ENCODE measurements around the gene ARHGEF3.

The ARHGEF3 gene

GRCh38 chr3:56806407-56806806, 4.7 kb upstream of the ARHGEF3 start:
- no peak overlapping the region for H3K4me3 ChIP-seq (ENCODE audit: low read length in 2 of 2)
- no peak overlapping the region for H3K9ac ChIP-seq (ENCODE audit: low read length in 2 of 2)
- H3K4me1 ChIP-seq (ENCODE audit: control insufficient read depth, insufficient read depth, low read length) = peaks cover 10% of the 10 kb centered on the region
- H3K27ac ChIP-seq (ENCODE audit: low read length) = no peak overlapping the region
- H3K9me3 ChIP-seq (ENCODE audit: control insufficient read depth in 2 of 2, low read length in 2 of 2) = no peaks in the 10 kb centered on the region
- H3K27me3 ChIP-seq (ENCODE audit: control insufficient read depth in 1 of 2, insufficient read depth in 2 of 2, low read length in 2 of 2) = no peaks in the 10 kb centered on the region
- no peaks in the 10 kb centered on the region for H3K36me3 ChIP-seq (ENCODE audit: control insufficient read depth in 2 of 2, insufficient read depth in 2 of 2, low read length in 2 of 2)

GRCh38 chr3:56802790-56803189, 1.0 kb upstream of the ARHGEF3 start:
- no peak overlapping the region for H3K27ac ChIP-seq (ENCODE audit: low read length)
- no peaks in the 10 kb centered on the region for H3K36me3 ChIP-seq (ENCODE audit: control insufficient read depth in 2 of 2, insufficient read depth in 2 of 2, low read length in 2 of 2)
- no peaks in the 10 kb centered on the region for H3K9me3 ChIP-seq (ENCODE audit: control insufficient read depth in 2 of 2, low read length in 2 of 2)
- H3K27me3 ChIP-seq (ENCODE audit: control insufficient read depth in 1 of 2, insufficient read depth in 2 of 2, low read length in 2 of 2) = no peaks in the 10 kb centered on the region
- H3K4me3 ChIP-seq (ENCODE audit: low read length in 2 of 2) = no peak overlapping the region
- no peak overlapping the region for H3K9ac ChIP-seq (ENCODE audit: low read length in 2 of 2)
- H3K4me1 ChIP-seq (ENCODE audit: control insufficient read depth, insufficient read depth, low read length) = peaks cover 19% of the 10 kb centered on the region

DNA sequence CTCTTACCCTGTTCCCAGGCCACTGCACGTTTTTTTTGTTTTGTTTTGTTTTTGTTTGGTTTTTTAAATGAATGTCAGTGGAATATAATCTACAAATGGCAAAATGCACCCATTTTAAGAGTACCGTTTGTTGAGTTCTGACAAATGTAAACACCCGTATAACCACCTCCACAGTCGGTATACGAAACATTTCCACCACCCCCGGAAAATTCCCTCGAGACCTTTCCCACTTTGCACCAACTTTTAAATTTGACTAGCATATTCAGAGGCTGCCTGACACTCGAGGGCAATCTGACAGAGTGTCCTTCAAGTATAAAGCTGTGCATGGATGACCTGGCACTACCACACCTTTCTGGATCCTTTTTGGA, 613 bp upstream of the ARHGEF3 start:
- H3K27me3 ChIP-seq (ENCODE audit: control insufficient read depth in 1 of 2, insufficient read depth in 2 of 2, low read length in 2 of 2) = no peaks in the 10 kb centered on the region
- no peak overlapping the region for H3K9ac ChIP-seq (ENCODE audit: low read length in 2 of 2)
- no peak overlapping the region for H3K27ac ChIP-seq (ENCODE audit: low read length)
- H3K4me3 ChIP-seq (ENCODE audit: low read length in 2 of 2) = peak overlapping the region; percentile 86 to 89
- H3K4me1 ChIP-seq (ENCODE audit: control insufficient read depth, insufficient read depth, low read length) = peaks cover 19% of the 10 kb centered on the region
- no peaks in the 10 kb centered on the region for H3K9me3 ChIP-seq (ENCODE audit: control insufficient read depth in 2 of 2, low read length in 2 of 2)
- no peaks in the 10 kb centered on the region for H3K36me3 ChIP-seq (ENCODE audit: control insufficient read depth in 2 of 2, insufficient read depth in 2 of 2, low read length in 2 of 2)

GRCh38 chr3:56800832-56801661, 702 bp downstream of the ARHGEF3 start:
- peaks cover 23% of the 10 kb centered on the region for H3K4me1 ChIP-seq (ENCODE audit: control insufficient read depth, insufficient read depth, low read length)
- H3K27ac ChIP-seq (ENCODE audit: low read length) = no peak overlapping the region

GRCh38 chr3:56800130-56800831, 1.5 kb downstream of the ARHGEF3 start:
- Histone ChIP-seq H3K4me1 (ENCODE audit: control insufficient read depth, insufficient read depth, low read length) (peaks cover 23% of the 10 kb centered on the region), H3K9ac (ENCODE audit: low read length in 2 of 2) (peak overlapping the region in 1 of 2 donors; percentile 13), H3K36me3 (ENCODE audit: control insufficient read depth in 2 of 2, insufficient read depth in 2 of 2, low read length in 2 of 2) (no peaks in the 10 kb centered on the region), H3K4me3 (ENCODE audit: low read length in 2 of 2) (peak overlapping the region; percentile 86 to 89), H3K27me3 (ENCODE audit: control insufficient read depth in 1 of 2, insufficient read depth in 2 of 2, low read length in 2 of 2) (no peaks in the 10 kb centered on the region), H3K27ac (ENCODE audit: low read length) (no peak overlapping the region), H3K9me3 (ENCODE audit: control insufficient read depth in 2 of 2, low read length in 2 of 2) (no peaks in the 10 kb centered on the region)

More at GRCh38 chr3:56800832-56801661, 702 bp downstream of the ARHGEF3 start:
- Histone ChIP-seq H3K9me3 (ENCODE audit: control insufficient read depth in 2 of 2, low read length in 2 of 2) (no peaks in the 10 kb centered on the region), H3K36me3 (ENCODE audit: control insufficient read depth in 2 of 2, insufficient read depth in 2 of 2, low read length in 2 of 2) (no peaks in the 10 kb centered on the region), H3K27me3 (ENCODE audit: control insufficient read depth in 1 of 2, insufficient read depth in 2 of 2, low read length in 2 of 2) (no peaks in the 10 kb centered on the region), H3K9ac (ENCODE audit: low read length in 2 of 2) (peak overlapping the region; percentile 68 to 75), H3K4me3 (ENCODE audit: low read length in 2 of 2) (peak overlapping the region; percentile 86 to 89)

DNA sequence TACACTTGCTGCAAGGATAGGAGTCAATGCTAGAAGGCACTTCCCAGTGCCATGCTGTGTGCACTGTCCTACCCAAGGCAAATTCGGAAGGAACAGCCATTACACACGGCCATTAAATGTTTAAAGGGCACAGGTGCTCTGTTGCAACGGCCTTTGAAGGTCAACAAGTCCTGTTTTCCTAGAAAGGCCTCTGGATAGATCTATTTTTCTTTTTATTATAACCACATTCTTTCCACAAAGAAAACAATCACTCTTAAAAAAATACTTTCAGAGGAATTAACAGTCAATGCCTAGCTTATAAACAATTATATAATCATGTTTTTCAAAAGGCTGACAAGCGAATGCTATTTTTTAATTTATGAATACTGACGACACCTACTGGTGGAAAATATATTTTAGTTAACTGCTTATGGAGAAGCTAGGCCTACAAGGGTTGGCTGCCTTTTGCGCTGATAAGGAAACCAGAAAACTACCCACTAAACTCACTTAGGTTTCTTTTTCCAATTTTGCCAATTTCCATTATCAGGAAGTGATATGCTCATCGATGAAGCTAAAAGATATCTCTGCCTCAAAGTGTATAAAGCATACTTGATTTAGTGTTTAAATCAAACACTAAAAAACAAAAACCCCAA, 2.4 kb downstream of the ARHGEF3 start:
- Histone ChIP-seq H3K9ac (ENCODE audit: low read length in 2 of 2) (peak overlapping the region in 1 of 2 donors; percentile 7), H3K27me3 (ENCODE audit: control insufficient read depth in 1 of 2, insufficient read depth in 2 of 2, low read length in 2 of 2) (no peaks in the 10 kb centered on the region), H3K27ac (ENCODE audit: low read length) (no peak overlapping the region), H3K9me3 (ENCODE audit: control insufficient read depth in 2 of 2, low read length in 2 of 2) (no peaks in the 10 kb centered on the region), H3K4me3 (ENCODE audit: low read length in 2 of 2) (peak overlapping the region; percentile 42 to 64), H3K4me1 (ENCODE audit: control insufficient read depth, insufficient read depth, low read length) (peaks cover 23% of the 10 kb centered on the region), H3K36me3 (ENCODE audit: control insufficient read depth in 2 of 2, insufficient read depth in 2 of 2, low read length in 2 of 2) (no peaks in the 10 kb centered on the region)

DNA sequence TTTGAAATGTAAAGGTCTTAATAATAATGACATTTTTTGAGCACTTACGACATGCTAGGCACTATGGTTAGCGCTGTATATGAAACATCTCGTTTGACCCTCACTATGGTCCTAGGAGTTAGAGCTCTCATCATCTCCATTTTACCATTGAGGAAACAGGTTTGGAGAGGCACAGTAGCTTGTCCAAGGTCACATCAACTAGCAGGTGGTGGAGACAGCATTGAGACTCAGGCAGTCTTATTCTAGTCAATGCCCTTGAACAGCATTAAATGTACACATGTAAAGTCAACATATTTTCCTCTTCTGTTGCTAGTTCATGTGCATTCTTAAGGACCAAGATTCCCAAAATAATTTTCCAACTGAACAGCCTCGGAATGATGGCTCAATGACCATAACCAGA, 4.8 kb downstream of the ARHGEF3 start:
- no peak overlapping the region for H3K4me3 ChIP-seq (ENCODE audit: low read length in 2 of 2)
- no peak overlapping the region for H3K27ac ChIP-seq (ENCODE audit: low read length)
- no peaks in the 10 kb centered on the region for H3K36me3 ChIP-seq (ENCODE audit: control insufficient read depth in 2 of 2, insufficient read depth in 2 of 2, low read length in 2 of 2)
- no peaks in the 10 kb centered on the region for H3K9me3 ChIP-seq (ENCODE audit: control insufficient read depth in 2 of 2, low read length in 2 of 2)
- H3K9ac ChIP-seq (ENCODE audit: low read length in 2 of 2) = no peak overlapping the region
- H3K4me1 ChIP-seq (ENCODE audit: control insufficient read depth, insufficient read depth, low read length) = peaks cover 17% of the 10 kb centered on the region
- H3K27me3 ChIP-seq (ENCODE audit: control insufficient read depth in 1 of 2, insufficient read depth in 2 of 2, low read length in 2 of 2) = no peaks in the 10 kb centered on the region

DNA sequence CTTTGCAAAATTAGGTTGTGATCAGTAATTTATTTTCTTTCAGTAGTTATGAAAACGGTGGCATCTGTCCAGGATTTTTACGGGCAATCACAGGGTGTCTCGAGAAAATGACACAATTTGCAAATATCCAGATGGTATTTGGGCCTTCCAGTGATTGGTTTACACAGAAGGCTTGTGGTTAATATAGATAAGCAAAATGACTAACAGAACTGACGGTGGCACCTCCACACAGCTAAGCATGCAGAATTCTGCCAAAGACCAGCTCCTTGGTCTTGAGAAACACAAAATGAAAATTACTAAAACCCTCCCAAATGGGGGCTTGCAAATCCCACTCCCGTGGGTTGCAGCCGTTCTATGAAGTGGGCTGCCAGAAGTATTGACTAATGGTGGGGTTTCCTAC, 5.5 kb downstream of the ARHGEF3 start:
- H3K27me3 ChIP-seq (ENCODE audit: control insufficient read depth in 1 of 2, insufficient read depth in 2 of 2, low read length in 2 of 2) = no peaks in the 10 kb centered on the region
- H3K36me3 ChIP-seq (ENCODE audit: control insufficient read depth in 2 of 2, insufficient read depth in 2 of 2, low read length in 2 of 2) = no peaks in the 10 kb centered on the region
- H3K9me3 ChIP-seq (ENCODE audit: control insufficient read depth in 2 of 2, low read length in 2 of 2) = no peaks in the 10 kb centered on the region
- no peak overlapping the region for H3K9ac ChIP-seq (ENCODE audit: low read length in 2 of 2)
- H3K4me1 ChIP-seq (ENCODE audit: control insufficient read depth, insufficient read depth, low read length) = peaks cover 11% of the 10 kb centered on the region
- H3K27ac ChIP-seq (ENCODE audit: low read length) = no peak overlapping the region
- no peak overlapping the region for H3K4me3 ChIP-seq (ENCODE audit: low read length in 2 of 2)

DNA sequence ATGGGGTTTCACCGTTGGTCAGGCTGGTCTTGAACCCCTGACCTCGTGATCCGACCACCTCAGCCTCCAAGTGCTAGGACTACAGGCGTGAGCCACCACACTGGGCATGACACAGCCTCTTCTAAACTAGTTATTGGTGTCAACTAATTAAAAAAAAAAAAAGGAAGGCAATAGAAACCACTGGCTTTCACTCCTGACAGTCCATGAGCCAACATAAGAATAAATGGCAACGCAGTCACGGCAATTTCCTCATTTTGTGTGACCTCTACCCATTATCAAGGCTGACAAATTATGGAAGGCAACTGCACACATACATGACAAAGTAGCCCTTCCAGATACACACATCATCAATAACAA, 5.9 kb downstream of the ARHGEF3 start:
- no peaks in the 10 kb centered on the region for H3K36me3 ChIP-seq (ENCODE audit: control insufficient read depth in 2 of 2, insufficient read depth in 2 of 2, low read length in 2 of 2)
- H3K9ac ChIP-seq (ENCODE audit: low read length in 2 of 2) = no peak overlapping the region
- H3K9me3 ChIP-seq (ENCODE audit: control insufficient read depth in 2 of 2, low read length in 2 of 2) = no peaks in the 10 kb centered on the region
- no peak overlapping the region for H3K27ac ChIP-seq (ENCODE audit: low read length)
- H3K4me3 ChIP-seq (ENCODE audit: low read length in 2 of 2) = no peak overlapping the region
- peaks cover 7% of the 10 kb centered on the region for H3K4me1 ChIP-seq (ENCODE audit: control insufficient read depth, insufficient read depth, low read length)
- no peaks in the 10 kb centered on the region for H3K27me3 ChIP-seq (ENCODE audit: control insufficient read depth in 1 of 2, insufficient read depth in 2 of 2, low read length in 2 of 2)

DNA sequence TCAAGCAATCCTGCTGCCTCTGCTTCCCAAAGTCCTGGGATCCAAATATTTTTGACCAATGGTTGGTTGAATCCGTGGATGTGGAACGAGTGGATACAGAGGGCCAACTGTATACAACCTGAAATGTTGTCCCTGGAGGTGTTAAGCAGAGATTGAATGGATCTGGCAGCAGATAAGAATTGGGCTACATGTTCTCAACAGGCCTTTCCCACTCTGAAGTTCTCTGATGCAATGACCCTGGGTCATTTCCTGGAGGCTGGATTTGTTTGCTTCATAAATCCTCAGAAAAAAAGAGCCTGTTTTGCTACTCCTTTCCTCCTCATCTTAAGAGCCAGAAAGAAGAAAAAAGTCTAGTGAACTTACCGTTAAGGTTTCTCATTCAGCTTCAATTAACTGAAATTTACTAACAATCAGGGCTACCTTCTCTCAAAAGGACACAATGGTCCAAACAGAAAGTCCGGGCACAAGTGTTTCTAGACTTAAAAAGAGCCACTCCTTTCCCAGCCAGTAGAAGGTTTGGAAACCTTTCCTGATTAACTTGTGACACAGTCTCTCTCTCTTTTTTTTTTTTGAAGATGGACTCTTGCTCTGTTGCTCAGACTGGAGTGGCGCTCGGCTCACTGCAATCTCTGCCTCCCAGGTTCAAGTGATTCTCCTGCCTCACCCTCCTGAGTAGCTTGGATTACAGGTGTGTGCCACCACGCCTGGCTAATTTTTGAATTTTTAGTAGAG, 6.5 kb downstream of the ARHGEF3 start:
- Histone ChIP-seq H3K4me1 (ENCODE audit: control insufficient read depth, insufficient read depth, low read length) (peaks cover 5% of the 10 kb centered on the region), H3K27me3 (ENCODE audit: control insufficient read depth in 1 of 2, insufficient read depth in 2 of 2, low read length in 2 of 2) (no peaks in the 10 kb centered on the region), H3K27ac (ENCODE audit: low read length) (no peak overlapping the region), H3K4me3 (ENCODE audit: low read length in 2 of 2) (no peak overlapping the region), H3K36me3 (ENCODE audit: control insufficient read depth in 2 of 2, insufficient read depth in 2 of 2, low read length in 2 of 2) (no peaks in the 10 kb centered on the region), H3K9ac (ENCODE audit: low read length in 2 of 2) (no peak overlapping the region), H3K9me3 (ENCODE audit: control insufficient read depth in 2 of 2, low read length in 2 of 2) (no peaks in the 10 kb centered on the region)
